CD14-positive monocyte (primary cell): ENCODE results near the gene MBOAT7. TPM values are rescaled to one million over a fixed set of nuclear protein-coding genes. Genes with fewer than 3 reads are reported as not detected.

Source experiments
- DNase-seq, 3 donors: peaks; one replicate each; pipeline ENCODE4 v3.0.0-alpha.2; 2011 to 2022
- H2AFZ ChIP-seq: 2 replicates; pipeline ENCODE4 v1.6.0; 2012; ENCODE audit warnings: mild to moderate bottlenecking, low read depth, low read length, inconsistent platforms; ENCODE audit not compliant: insufficient read depth, poor library complexity, severe bottlenecking
- H3K27ac ChIP-seq, 2 donors: 1 replicate in 1 of 2; 2 replicates in 1 of 2; pipeline ENCODE4 v1.5.1; 2012 to 2013; ENCODE audit warnings: low read length in 2 of 2, control low read depth in 1 of 2, inconsistent platforms in 1 of 2, low read depth in 1 of 2, mild to moderate bottlenecking in 1 of 2
- H3K27me3 ChIP-seq, 2 donors: one replicate each; pipeline versions ENCODE4 v1.6.0 to v1.6.1; 2011 to 2013; ENCODE audit warnings: low read length in 2 of 2; ENCODE audit not compliant: control insufficient read depth in 2 of 2, insufficient read depth in 2 of 2
- H3K36me3 ChIP-seq, 2 donors: replicated peaks in 1 of 2; 1 replicate in 1 of 2; 2 replicates in 1 of 2; pipeline versions ENCODE4 v1.5.1 to v1.6.1; 2012 to 2013; ENCODE audit warnings: low read length in 2 of 2, control low read depth in 1 of 2, inconsistent platforms in 1 of 2, mild to moderate bottlenecking in 1 of 2; ENCODE audit not compliant: insufficient read depth in 2 of 2, control insufficient read depth in 1 of 2
- H3K4me1 ChIP-seq, 2 donors: 1 replicate in 1 of 2; 2 replicates in 1 of 2; pipeline versions ENCODE4 v1.5.1 to v1.6.1; 2012 to 2013; ENCODE audit warnings: low read length in 2 of 2, control low read depth in 1 of 2, inconsistent platforms in 1 of 2, mild to moderate bottlenecking in 1 of 2, moderate library complexity in 1 of 2; ENCODE audit not compliant: insufficient read depth in 2 of 2, control insufficient read depth in 1 of 2
- H3K4me2 ChIP-seq: replicated peaks from 2 replicates; pipeline ENCODE3; 2012; ENCODE audit warnings: low read length, moderate library complexity, mild to moderate bottlenecking; ENCODE audit not compliant: poor library complexity, severe bottlenecking; ENCODE audit errors: extremely low read depth
- H3K4me3 ChIP-seq, 3 experiments: fragments of 200-600 bp in 1 of 3; sonication (generic) in 1 of 3; replicated peaks in 1 of 3; 1 replicate in 2 of 3; 2 replicates in 1 of 3; pipeline ENCODE4 v1.5.1; 2011 to 2013; ENCODE audit warnings: low read length in 3 of 3, mild to moderate bottlenecking in 3 of 3, control low read depth in 2 of 3, low read depth in 2 of 3, inconsistent platforms in 1 of 3, moderate library complexity in 1 of 3
- H3K79me2 ChIP-seq: 2 replicates; pipeline ENCODE4 v1.6.0; 2012; ENCODE audit warnings: mild to moderate bottlenecking, control low read depth, inconsistent platforms, low read length, moderate library complexity; ENCODE audit not compliant: insufficient read depth
- H3K9ac ChIP-seq: 2 replicates; pipeline ENCODE4 v1.6.0; 2017; ENCODE audit warnings: low read length, mild to moderate bottlenecking; ENCODE audit not compliant: insufficient read depth, poor library complexity, severe bottlenecking
- H3K9me3 ChIP-seq, 2 donors: replicated peaks in 1 of 2; 1 replicate in 1 of 2; 2 replicates in 1 of 2; pipeline versions ENCODE4 v1.5.1 to v1.6.1; 2012 to 2013; ENCODE audit warnings: low read length in 2 of 2, control low read depth in 1 of 2; ENCODE audit not compliant: control insufficient read depth in 1 of 2, insufficient read depth in 1 of 2
- H4K20me1 ChIP-seq: 2 replicates; pipeline ENCODE4 v1.6.0; 2012; ENCODE audit warnings: mild to moderate bottlenecking, low read length, control low read depth, moderate library complexity; ENCODE audit not compliant: insufficient read depth
- H3K27ac Mint-ChIP-seq, 7 donors: one replicate each; pipeline ENCODE4 v1.8.0; 2020; ENCODE audit warnings: mild to moderate bottlenecking in 7 of 7, mixed read lengths in 7 of 7, moderate library complexity in 6 of 7, inconsistent platforms in 2 of 7
- H3K27me3 Mint-ChIP-seq, 3 donors: one replicate each; pipeline ENCODE4 v1.8.0; 2021 to 2022; ENCODE audit warnings: low read depth in 3 of 3, mild to moderate bottlenecking in 3 of 3, mixed read lengths in 3 of 3, moderate library complexity in 3 of 3, inconsistent platforms in 1 of 3
- H3K36me3 Mint-ChIP-seq, 2 donors: one replicate each; pipeline ENCODE4 v1.8.0; 2020; ENCODE audit warnings: mixed read lengths in 2 of 2, inconsistent platforms in 1 of 2, mild to moderate bottlenecking in 1 of 2
- H3K4me1 Mint-ChIP-seq: one replicate; pipeline ENCODE4 v1.8.0; 2020; ENCODE audit warnings: mild to moderate bottlenecking, mixed read lengths
- H3K4me3 Mint-ChIP-seq, 2 donors: one replicate each; pipeline ENCODE4 v1.8.0; 2020; ENCODE audit warnings: mild to moderate bottlenecking in 2 of 2, mixed read lengths in 2 of 2, moderate library complexity in 1 of 2
- H3K9me3 Mint-ChIP-seq, 7 donors: one replicate each; pipeline ENCODE4 v1.8.0; 2020 to 2022; ENCODE audit warnings: mixed read lengths in 7 of 7, mild to moderate bottlenecking in 6 of 7, moderate library complexity in 6 of 7, inconsistent platforms in 2 of 7
- WGBS: methylation state at CpG from one replicate; pipeline ENCODE4 v1.1.5; 2013; ENCODE audit warnings: missing lambda C conversion rate; ENCODE audit not compliant: insufficient coverage; 5-methylcytosine and 5-hydroxymethylcytosine counted together
- intact Hi-C, 2 donors: fragments of 100-400 bp; cut with micrococcal nuclease; formaldehyde crosslinking; loops; one replicate each; pipeline versions ENCODE4 v1.15.0 to v1.15.1; 2023
- polyA plus RNA-seq, 3 donors: library from polyadenylated mRNA; depleted of rRNA in 1 of 3; unstranded in 2 of 3; stranded (reverse) in 1 of 3; fragments of 300-500 nt in 2 of 3; fragments of >200 nt in 1 of 3; fragmentation: Illumina TruSeq in 2 of 3; gene quantifications; 1 replicate in 2 of 3; 2 replicates in 1 of 3; pipeline ENCODE4 v1.2.3, GENCODE V29; 2012 to 2021
- TF ChIP-seq, protein P1 (sequence below): fragments of 200-600 bp; IDR thresholded peaks from one replicate; pipeline ENCODE4 v1.8.0; 2022; ENCODE audit warnings: antibody characterized with exemption, mild to moderate bottlenecking

The MBOAT7 gene
- polyA plus RNA-seq, 3 donors: 84.0 to 115 (median 111) TPM

DNA sequence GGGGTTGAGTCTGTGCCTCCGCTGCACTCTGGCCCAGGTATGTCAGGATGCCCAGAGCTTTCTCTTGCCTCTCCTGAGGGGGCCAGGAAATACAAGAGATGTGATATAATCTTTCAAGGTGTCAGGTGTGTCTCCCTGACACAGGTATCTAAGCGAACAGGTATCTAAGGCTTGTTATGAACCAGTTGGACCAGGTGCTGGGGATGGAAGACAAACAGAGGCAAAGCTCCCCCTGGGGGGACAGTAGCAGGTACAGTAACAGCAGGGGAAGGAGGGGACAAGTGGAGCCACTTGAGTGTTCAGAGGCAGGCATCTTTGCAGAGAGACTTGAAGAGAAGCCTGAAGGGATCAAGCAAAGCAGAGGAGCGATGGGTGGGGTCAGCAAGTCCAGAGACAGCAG is 32.4 kb downstream of the MBOAT7 start:
- H3K9me3 Mint-ChIP-seq: no peaks in the 10 kb centered on the region
- H3K36me3 ChIP-seq: peaks cover 59 to 62% of the 10 kb centered on the region in 2 donors
- no peak overlapping the region for H3K4me2 ChIP-seq
- peaks cover 48% of the 10 kb centered on the region for H3K79me2 ChIP-seq
- TF ChIP-seq, protein P1, sequence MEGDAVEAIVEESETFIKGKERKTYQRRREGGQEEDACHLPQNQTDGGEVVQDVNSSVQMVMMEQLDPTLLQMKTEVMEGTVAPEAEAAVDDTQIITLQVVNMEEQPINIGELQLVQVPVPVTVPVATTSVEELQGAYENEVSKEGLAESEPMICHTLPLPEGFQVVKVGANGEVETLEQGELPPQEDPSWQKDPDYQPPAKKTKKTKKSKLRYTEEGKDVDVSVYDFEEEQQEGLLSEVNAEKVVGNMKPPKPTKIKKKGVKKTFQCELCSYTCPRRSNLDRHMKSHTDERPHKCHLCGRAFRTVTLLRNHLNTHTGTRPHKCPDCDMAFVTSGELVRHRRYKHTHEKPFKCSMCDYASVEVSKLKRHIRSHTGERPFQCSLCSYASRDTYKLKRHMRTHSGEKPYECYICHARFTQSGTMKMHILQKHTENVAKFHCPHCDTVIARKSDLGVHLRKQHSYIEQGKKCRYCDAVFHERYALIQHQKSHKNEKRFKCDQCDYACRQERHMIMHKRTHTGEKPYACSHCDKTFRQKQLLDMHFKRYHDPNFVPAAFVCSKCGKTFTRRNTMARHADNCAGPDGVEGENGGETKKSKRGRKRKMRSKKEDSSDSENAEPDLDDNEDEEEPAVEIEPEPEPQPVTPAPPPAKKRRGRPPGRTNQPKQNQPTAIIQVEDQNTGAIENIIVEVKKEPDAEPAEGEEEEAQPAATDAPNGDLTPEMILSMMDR: no peak
- peak overlapping the region in 2 of 7 donors; percentile 35 to 66 for H3K27ac Mint-ChIP-seq
- H3K4me3 Mint-ChIP-seq: no peak overlapping the region
- H3K9ac ChIP-seq: no peak overlapping the region
- no peaks in the 10 kb centered on the region for H3K9me3 ChIP-seq
- peaks cover 51 to 60% of the 10 kb centered on the region in 2 donors for H3K36me3 Mint-ChIP-seq
- intact Hi-C loops: no loop called here
- H3K27ac ChIP-seq: no peak overlapping the region
- DNase-seq: no peak
- no peaks in the 10 kb centered on the region for H3K27me3 ChIP-seq
- no peak overlapping the region for H3K4me3 ChIP-seq
- H3K4me1 ChIP-seq: peaks cover 29 to 37% of the 10 kb centered on the region in 2 donors
- H2AFZ ChIP-seq: no peak overlapping the region
- WGBS: 100% methylated on average over 3 of the region's 3 CpGs
- H3K4me1 Mint-ChIP-seq: peaks cover 35% of the 10 kb centered on the region
- peaks cover 0 to 4% (median 0%) of the 10 kb centered on the region in 3 donors for H3K27me3 Mint-ChIP-seq
- H4K20me1 ChIP-seq: peaks cover 74% of the 10 kb centered on the region

DNA sequence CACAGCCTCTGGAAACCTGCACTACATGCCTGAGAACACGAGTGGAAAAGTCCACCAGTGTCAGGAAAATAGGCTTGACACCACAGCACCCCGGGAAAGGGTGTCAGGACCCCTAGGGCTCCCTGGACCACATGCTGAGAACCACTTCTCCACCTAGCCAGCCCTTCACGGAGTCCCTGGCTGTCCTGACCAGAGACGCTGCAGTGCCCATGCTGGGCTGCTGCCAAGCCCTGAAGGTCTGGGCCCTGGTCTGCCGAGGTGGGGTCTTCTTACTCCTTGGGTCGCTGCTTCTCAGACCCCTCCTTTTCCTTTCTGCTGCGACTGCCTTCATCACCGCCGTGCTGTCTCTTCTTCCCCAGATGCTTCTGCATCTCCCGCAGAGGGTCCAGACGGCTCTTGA is 32.9 kb downstream of the MBOAT7 start:
- TF ChIP-seq, protein P1: no peak
- Histone ChIP-seq H3K79me2 (peaks cover 44% of the 10 kb centered on the region), H3K27me3 (no peaks in the 10 kb centered on the region), H3K27ac (no peak overlapping the region), H3K4me1 (peaks cover 25 to 32% of the 10 kb centered on the region in 2 donors), H2AFZ (no peak overlapping the region), H3K4me3 (no peak overlapping the region), H3K9ac (no peak overlapping the region), H4K20me1 (peaks cover 78% of the 10 kb centered on the region), H3K36me3 (peaks cover 64 to 67% of the 10 kb centered on the region in 2 donors), H3K4me2 (no peak overlapping the region), H3K9me3 (no peaks in the 10 kb centered on the region)
- Mint-ChIP-seq H3K36me3 (peaks cover 55 to 64% of the 10 kb centered on the region in 2 donors), H3K4me3 (no peak overlapping the region), H3K27ac (peak overlapping the region in 1 of 7 donors; percentile 35), H3K4me1 (peaks cover 32% of the 10 kb centered on the region), H3K27me3 (peaks cover 0 to 4% (median 0%) of the 10 kb centered on the region in 3 donors), H3K9me3 (no peaks in the 10 kb centered on the region)
- DNase-seq: no peak
- intact Hi-C loops: no loop called here
- WGBS: 95% methylated on average over 9 of the region's 11 CpGs
